Erythroblast (primary cell): Measurements from ENCODE around the gene WWC1.

Experiments
- GATA1 ChIP-seq: IDR thresholded peaks from 2 replicates; pipeline ENCODE4 v1.6.1; 2011; ENCODE audit warnings: low read depth, mild to moderate bottlenecking, control low read depth, low read length, moderate library complexity
- POLR2A ChIP-seq: IDR thresholded peaks from 2 replicates; pipeline ENCODE4 v1.6.1; 2011; ENCODE audit warnings: mild to moderate bottlenecking, low read length

- TF ChIP-seq POLR2A (no peak), GATA1 (no peak)
These were observed 197.6 kb downstream of the WWC1 start for GRCh38 chr5:168489059-168489458.
